ENCODE results near the gene KANSL1L.

DNA sequence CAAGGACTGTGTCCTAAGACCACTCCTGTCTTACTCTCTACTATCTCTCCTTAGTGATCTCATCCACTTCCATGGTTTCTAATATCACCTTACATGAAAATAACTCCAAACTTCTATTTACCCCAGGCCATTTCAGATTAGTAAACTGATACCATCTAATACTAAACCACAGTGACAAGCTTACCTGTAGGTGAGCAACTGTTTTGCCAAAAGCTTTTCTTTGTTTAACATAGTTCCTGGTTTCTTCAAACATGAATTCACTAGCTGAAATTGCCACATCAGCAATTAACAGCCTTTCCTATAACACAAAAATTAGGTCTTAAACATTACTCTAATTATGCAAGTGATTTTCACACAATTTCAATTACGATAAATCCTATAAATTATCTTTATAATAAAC lies 31.9 kb upstream of the KANSL1L start:
- TF ChIP-seq POLR2A (IDR thresholded peaks at IDR 0.05) (no peak), POLR2AphosphoS5 (IDR thresholded peaks at IDR 0.05) (no peak), EP300 (IDR thresholded peaks at IDR 0.05) (no peak)
- TF ChIP-seq, protein P1, sequence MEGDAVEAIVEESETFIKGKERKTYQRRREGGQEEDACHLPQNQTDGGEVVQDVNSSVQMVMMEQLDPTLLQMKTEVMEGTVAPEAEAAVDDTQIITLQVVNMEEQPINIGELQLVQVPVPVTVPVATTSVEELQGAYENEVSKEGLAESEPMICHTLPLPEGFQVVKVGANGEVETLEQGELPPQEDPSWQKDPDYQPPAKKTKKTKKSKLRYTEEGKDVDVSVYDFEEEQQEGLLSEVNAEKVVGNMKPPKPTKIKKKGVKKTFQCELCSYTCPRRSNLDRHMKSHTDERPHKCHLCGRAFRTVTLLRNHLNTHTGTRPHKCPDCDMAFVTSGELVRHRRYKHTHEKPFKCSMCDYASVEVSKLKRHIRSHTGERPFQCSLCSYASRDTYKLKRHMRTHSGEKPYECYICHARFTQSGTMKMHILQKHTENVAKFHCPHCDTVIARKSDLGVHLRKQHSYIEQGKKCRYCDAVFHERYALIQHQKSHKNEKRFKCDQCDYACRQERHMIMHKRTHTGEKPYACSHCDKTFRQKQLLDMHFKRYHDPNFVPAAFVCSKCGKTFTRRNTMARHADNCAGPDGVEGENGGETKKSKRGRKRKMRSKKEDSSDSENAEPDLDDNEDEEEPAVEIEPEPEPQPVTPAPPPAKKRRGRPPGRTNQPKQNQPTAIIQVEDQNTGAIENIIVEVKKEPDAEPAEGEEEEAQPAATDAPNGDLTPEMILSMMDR (IDR thresholded peaks at IDR 0.05): no peak
